Measurements from ENCODE around the gene GP5. TPM values are rescaled to one million over a fixed set of nuclear protein-coding genes. Genes with fewer than 3 reads are reported as not detected.

GP5 gene
- total RNA-seq, 1 experiment from 2014 or later, result 0.09 TPM

GRCh38 chr3:194360568-194360967 is 38.5 kb downstream of the GP5 start:
- TF ChIP-seq ZMAT4 (CRISPR knock-in tag; IDR thresholded peaks at IDR 0.05) (no peak), MLX (CRISPR knock-in tag; IDR thresholded peaks at IDR 0.05) (no peak), ESRRA (CRISPR knock-in tag; IDR thresholded peaks at IDR 0.05; ENCODE audit: borderline replicate concordance) (no peak), ZNF219 (CRISPR knock-in tag; IDR thresholded peaks at IDR 0.05; ENCODE audit: borderline replicate concordance) (no peak), ATF1 (CRISPR knock-in tag; IDR thresholded peaks at IDR 0.05) (no peak), RORB (CRISPR knock-in tag; IDR thresholded peaks at IDR 0.05) (no peak), ZNF232 (CRISPR knock-in tag; IDR thresholded peaks at IDR 0.05) (no peak), ZNF317 (CRISPR knock-in tag; IDR thresholded peaks at IDR 0.05; ENCODE audit: borderline replicate concordance, low read depth) (no peak), MYBL2 (CRISPR knock-in tag; IDR thresholded peaks at IDR 0.05) (no peak), CDX4 (CRISPR knock-in tag; IDR thresholded peaks at IDR 0.05; ENCODE audit: borderline replicate concordance) (no peak), NR1H2 (CRISPR knock-in tag; IDR thresholded peaks at IDR 0.05) (no peak), ELF4 (CRISPR knock-in tag; IDR thresholded peaks at IDR 0.05; ENCODE audit: low read depth) (no peak), TCF7 (CRISPR knock-in tag; IDR thresholded peaks at IDR 0.05; ENCODE audit: low read depth) (no peak), E2F5 (CRISPR knock-in tag; IDR thresholded peaks at IDR 0.05) (no peak), ARID4B (CRISPR knock-in tag; IDR thresholded peaks at IDR 0.05; ENCODE audit: borderline replicate concordance) (no peak), ZNF263 (CRISPR knock-in tag; IDR thresholded peaks at IDR 0.05; ENCODE audit: low read depth) (no peak), MXD4 (CRISPR knock-in tag; IDR thresholded peaks at IDR 0.05; ENCODE audit: borderline replicate concordance) (no peak), ZNF425 (CRISPR knock-in tag; conservative IDR thresholded peaks at IDR 0.05) (no peak), AFF4 (CRISPR knock-in tag; IDR thresholded peaks at IDR 0.05; ENCODE audit: borderline replicate concordance) (no peak)
- Mint-ChIP-seq H3K4me3 (no peak overlapping the region), H3K27me3 (ENCODE audit: low read depth) (peaks cover 7% of the 10 kb centered on the region; the same call in 1 of the 2 replicates), H3K9me3 (peaks cover 8% of the 10 kb centered on the region), H3K27ac (no peak overlapping the region), H3K4me1 (peaks cover 5% of the 10 kb centered on the region), H3K36me3 (no peaks in the 10 kb centered on the region)
- ATAC-seq (no peak), DNase-seq (ENCODE audit: low spot score) (no peak)
- CTCF ChIA-PET, result interaction anchor here (1.3 to 1.6 kb wide), 2 partner anchors 17 to 20 kb away, joined by 4 to 9 read pairs; no protein-coding TSS in a partner anchor
- POLR2A ChIA-PET, result no interaction called here

Data from WTC11 (cell line).